Activated CD8-positive, alpha-beta memory T cell treated with anti-CD3 and anti-CD28 coated beads, Interleukin-2, amount 50 U/mL, for 1 hour (primary cell): Measurements from ENCODE around the gene OXGR1.

Source experiments
- DNase-seq: peaks from one replicate; pipeline ENCODE4 v3.0.0-alpha.2; 2020; ENCODE audit errors: extremely low read depth

The OXGR1 gene

GRCh38 chr13:96963786-96964475 lies 30.3 kb downstream of the OXGR1 start:
- no peak for DNase-seq

DNA sequence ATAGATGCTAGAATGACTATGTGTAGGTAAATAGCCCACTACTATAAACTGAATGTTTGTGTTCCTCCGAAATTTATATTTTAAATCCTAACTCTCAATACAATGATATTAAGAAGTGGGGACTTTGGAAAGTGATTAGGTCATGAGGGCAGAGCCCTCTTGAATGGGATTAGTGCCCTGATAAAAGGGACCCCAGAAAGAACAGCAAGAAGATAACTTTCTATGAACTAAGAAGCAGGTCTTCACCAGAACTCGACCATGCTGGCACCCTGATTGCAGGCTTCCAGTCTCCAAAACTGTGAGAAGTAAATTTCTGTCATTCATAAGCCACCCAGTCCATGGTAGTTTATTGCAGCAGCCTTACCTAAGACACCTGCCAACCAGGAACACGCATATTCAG lies 33.9 kb downstream of the OXGR1 start:
- DNase-seq, result no peak

- no peak for DNase-seq
Measured at GRCh38 chr13:96958286-96958891, 35.9 kb downstream of the OXGR1 start.

DNA sequence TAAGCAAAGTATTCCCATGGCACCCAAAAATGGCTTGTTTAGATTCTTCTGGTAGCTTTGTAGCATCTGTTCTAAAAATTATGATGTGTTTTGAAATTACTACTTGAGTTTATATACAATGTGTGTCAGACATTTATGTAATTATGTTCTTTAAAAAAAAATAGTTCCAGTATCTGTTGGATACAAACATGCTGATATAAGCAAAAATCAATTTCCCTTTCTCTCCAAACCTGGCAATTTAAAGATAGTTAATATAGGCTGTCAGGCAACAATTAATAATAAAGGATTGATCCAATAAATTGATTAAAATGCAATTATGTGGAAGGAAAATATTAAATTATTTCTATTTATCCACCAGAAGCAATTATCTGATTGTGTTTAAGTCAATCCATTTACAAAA lies 41.7 kb downstream of the OXGR1 start:
- no peak for DNase-seq

GRCh38 chr13:96948127-96948526 lies 46.1 kb downstream of the OXGR1 start:
- DNase-seq, result no peak

DNA sequence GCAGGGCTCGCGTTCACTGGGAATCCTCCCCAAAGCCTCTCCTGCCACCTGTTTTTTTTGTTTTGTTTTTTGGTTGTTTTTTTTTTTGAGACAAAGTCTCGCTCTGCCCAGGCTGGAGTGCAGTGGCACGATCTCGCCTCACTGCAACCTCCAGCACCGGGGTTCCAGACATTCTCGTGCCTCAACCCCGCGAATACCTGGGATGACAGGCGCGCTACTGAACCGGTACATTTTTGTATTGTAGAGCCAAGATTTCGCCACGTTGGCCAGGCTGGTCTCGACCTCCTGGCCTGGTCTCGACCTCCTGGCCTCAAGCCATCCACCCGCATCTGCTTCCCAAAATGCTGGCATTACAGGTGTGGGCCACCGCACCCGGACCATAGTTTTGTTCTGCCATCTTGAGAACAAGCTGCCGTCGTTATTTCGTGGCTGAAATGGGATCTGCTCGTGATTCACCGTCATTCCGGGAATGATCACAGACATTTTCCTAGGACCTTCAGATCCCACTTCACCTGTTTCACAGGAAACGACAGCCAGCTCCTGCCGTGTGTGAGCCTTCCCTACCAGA lies 46.8 kb downstream of the OXGR1 start:
- no peak for DNase-seq

DNA sequence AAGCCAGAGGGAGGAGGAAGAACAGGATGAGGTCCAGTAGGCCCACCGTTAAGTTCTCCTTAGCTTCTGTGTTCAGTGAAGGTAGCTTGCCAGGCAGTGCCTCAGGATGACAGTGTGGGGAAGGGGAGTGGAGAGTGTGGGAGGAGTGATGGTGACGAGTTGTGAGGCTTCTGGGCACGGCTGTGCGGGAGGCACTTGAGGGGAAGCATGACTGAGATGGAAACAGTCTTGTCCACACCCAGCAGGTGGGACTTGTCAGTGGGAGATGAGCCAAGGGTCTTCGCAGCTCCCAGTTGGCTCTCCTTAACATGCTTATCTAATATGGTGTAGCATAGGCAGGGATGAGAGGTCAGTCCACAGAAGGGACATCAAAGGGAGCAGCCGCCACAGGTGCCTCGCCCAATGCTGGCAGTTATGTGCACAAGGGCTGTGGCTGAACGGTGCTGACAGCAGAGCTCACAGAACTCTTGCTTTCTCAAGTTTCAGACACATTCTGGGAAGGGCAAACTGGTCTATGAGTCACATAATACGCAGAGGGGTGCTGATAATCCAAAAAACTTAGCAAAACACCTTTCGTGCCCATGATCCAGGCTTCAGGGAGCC lies 47.5 kb downstream of the OXGR1 start:
- DNase-seq, result no peak

GRCh38 chr13:96940961-96941360 lies 53.3 kb downstream of the OXGR1 start:
- DNase-seq, result no peak

DNA sequence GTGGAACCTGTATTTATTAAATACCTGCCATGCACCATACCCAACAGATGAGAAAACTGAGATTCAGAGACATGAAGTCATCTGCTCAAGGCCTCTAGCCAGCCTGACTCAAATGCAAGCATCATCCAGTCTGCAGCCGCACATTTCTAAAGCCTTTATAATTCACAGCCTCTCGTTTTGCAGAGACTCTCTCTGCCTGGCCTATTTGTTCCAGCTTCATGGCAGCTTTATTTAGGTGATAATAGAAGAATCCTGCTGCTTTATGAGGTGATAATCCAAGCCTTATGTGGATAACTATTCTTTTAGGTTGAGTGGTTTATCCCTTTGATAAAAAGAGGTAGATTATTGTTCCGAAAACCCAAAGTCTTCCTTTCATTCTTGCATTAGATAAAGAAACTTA lies 58.4 kb downstream of the OXGR1 start:
- no peak for DNase-seq
